Activated T-cell treated with anti-CD3 and anti-CD28 coated beads, Interleukin-2, amount 50 U/mL, for 72 hours (primary cell): ENCODE results near the gene CHST7. TPM values are rescaled to one million over a fixed set of nuclear protein-coding genes. Genes with fewer than 3 reads are reported as not detected.

Experiments used
- ATAC-seq, 2 donors: fragments of 150-1000 bp; cut with Tn5 transposase; replicated peaks in 1 of 2; 2 replicates each; pipeline ENCODE4 v1.10.0; 2021; ENCODE audit warnings: moderate library complexity in 2 of 2, mild to moderate bottlenecking in 1 of 2
- DNase-seq, 2 donors: peaks; one replicate each; pipeline ENCODE4 v3.0.0; 2021 to 2022; ENCODE audit warnings: mixed read lengths in 1 of 2
- H3K27ac Mint-ChIP-seq: one replicate; pipeline ENCODE4 v1.8.0; 2022; ENCODE audit warnings: mild to moderate bottlenecking, moderate library complexity, mixed read lengths
- H3K27me3 Mint-ChIP-seq: one replicate; pipeline ENCODE4 v1.8.0; 2022; ENCODE audit warnings: low read depth, mixed read lengths
- H3K36me3 Mint-ChIP-seq, 2 donors: one replicate each; pipeline ENCODE4 v1.8.0; 2022; ENCODE audit warnings: mixed read lengths in 2 of 2, mild to moderate bottlenecking in 1 of 2; ENCODE audit not compliant: insufficient read depth in 2 of 2
- H3K4me1 Mint-ChIP-seq: one replicate; pipeline ENCODE4 v1.8.0; 2022; ENCODE audit warnings: low read depth, mixed read lengths
- H3K4me3 Mint-ChIP-seq, 2 donors: one replicate each; pipeline ENCODE4 v1.8.0; 2022; ENCODE audit warnings: mild to moderate bottlenecking in 2 of 2, mixed read lengths in 2 of 2, moderate library complexity in 2 of 2
- H3K9me3 Mint-ChIP-seq, 2 donors: one replicate each; pipeline ENCODE4 v1.8.0; 2022; ENCODE audit warnings: mixed read lengths in 2 of 2
- total RNA-seq, 2 donors: library from RNA; stranded (reverse); gene quantifications; one replicate each; pipeline ENCODE4 v1.2.3, GENCODE V29; 2022

The CHST7 gene
- total RNA-seq, 2 donors from 2014 or later, result 3.5 to 6.7 TPM

GRCh38 chrX:46577221-46578005, 3.8 kb downstream of the CHST7 start:
- Mint-ChIP-seq H3K27me3 (peaks cover 8% of the 10 kb centered on the region), H3K4me3 (peak overlapping the region; percentile 70 to 86), H3K27ac (peak overlapping the region; percentile 73), H3K9me3 (no peaks in the 10 kb centered on the region), H3K4me1 (peaks cover 39% of the 10 kb centered on the region), H3K36me3 (peaks cover 0 to 5% of the 10 kb centered on the region in 2 donors)
- no peak for ATAC-seq
- DNase-seq, result no peak

DNA sequence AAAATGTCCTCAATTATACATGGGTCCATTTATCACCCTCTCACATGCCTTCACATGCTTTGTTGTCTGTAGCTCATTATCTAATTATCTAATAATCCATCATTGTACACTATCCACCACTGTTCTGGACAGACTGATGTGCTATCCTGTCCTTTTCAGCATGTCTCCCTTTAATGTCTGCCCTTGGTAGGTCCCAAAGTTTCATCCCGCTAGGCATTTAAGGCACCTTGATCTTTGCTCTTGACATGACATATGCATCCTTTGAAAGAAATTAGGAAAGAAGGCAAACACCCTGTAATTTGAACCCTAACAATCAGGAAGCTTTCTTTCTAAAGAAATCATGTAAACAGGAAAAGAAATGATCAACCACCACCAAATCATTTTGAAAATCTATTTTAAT, 5.7 kb downstream of the CHST7 start:
- peaks cover 34% of the 10 kb centered on the region for H3K4me1 Mint-ChIP-seq
- peak overlapping the region; percentile 69 for H3K27ac Mint-ChIP-seq
- no peak for ATAC-seq
- no peak for DNase-seq
- H3K27me3 Mint-ChIP-seq, result peaks cover 14% of the 10 kb centered on the region
- H3K9me3 Mint-ChIP-seq, result no peaks in the 10 kb centered on the region
- peaks cover 0 to 5% of the 10 kb centered on the region in 2 donors for H3K36me3 Mint-ChIP-seq
- peak overlapping the region in 1 of 2 donors; percentile 42 for H3K4me3 Mint-ChIP-seq

GRCh38 chrX:46580613-46581012, 7.0 kb downstream of the CHST7 start:
- peaks cover 14% of the 10 kb centered on the region for H3K27me3 Mint-ChIP-seq
- H3K27ac Mint-ChIP-seq, result no peak overlapping the region
- no peak for ATAC-seq
- H3K4me3 Mint-ChIP-seq, result no peak overlapping the region
- no peak for DNase-seq
- H3K9me3 Mint-ChIP-seq, result no peaks in the 10 kb centered on the region
- peaks cover 34% of the 10 kb centered on the region for H3K4me1 Mint-ChIP-seq
- H3K36me3 Mint-ChIP-seq, result peaks cover 0 to 5% of the 10 kb centered on the region in 2 donors

DNA sequence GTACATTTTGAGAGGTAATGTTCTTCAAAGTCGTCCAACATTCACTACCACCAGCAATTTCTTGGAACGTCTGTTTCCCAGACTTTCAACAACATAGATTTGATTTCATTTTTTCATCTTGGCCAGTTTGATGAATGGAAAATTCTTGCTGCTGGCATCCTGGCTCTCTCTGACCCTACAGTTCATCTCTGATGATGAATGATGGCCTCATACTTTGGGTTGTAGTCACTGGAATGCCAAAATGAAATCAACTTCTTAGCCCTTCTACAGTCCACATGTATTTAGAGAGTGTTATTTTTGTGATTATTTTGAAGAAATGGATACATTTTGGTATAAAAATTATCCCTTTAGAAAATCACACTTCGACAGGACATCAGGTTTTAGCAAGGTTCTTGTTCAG, 8.8 kb downstream of the CHST7 start:
- DNase-seq (no peak), ATAC-seq (no peak)
- Mint-ChIP-seq H3K27me3 (peaks cover 6% of the 10 kb centered on the region), H3K27ac (peak overlapping the region; percentile 57), H3K4me1 (peaks cover 25% of the 10 kb centered on the region), H3K4me3 (peak overlapping the region in 1 of 2 donors; percentile 41), H3K36me3 (peaks cover 0 to 5% of the 10 kb centered on the region in 2 donors), H3K9me3 (no peaks in the 10 kb centered on the region)

GRCh38 chrX:46582966-46583365, 9.4 kb downstream of the CHST7 start:
- H3K27me3 Mint-ChIP-seq, result peaks cover 6% of the 10 kb centered on the region
- H3K27ac Mint-ChIP-seq, result peak overlapping the region; percentile 15

DNA sequence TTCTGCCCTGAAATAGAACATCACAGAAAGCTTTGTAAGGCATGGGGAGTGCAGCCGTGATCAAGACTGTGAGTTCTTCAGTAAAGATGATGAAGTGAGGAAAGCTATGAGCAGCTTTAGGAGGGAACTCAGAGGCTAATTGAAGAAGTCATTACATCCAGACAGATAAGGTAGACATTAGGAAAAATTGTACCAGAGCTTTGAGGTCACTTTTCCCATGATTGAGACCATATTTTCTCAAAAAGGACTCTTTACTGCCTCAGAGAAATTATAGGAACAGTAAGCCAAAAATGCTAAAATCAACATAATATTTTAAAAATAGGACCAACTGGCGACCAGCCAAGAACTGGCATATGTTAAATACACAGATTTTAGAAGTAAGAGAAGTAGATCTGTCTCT, 11.2 kb downstream of the CHST7 start:
- H3K27ac Mint-ChIP-seq, result no peak overlapping the region
- no peaks in the 10 kb centered on the region for H3K9me3 Mint-ChIP-seq
- DNase-seq (no peak), ATAC-seq (no peak)
- H3K36me3 Mint-ChIP-seq, result no peaks in the 10 kb centered on the region
- peaks cover 32% of the 10 kb centered on the region for H3K4me1 Mint-ChIP-seq
- peaks cover 6% of the 10 kb centered on the region for H3K27me3 Mint-ChIP-seq
- no peak overlapping the region for H3K4me3 Mint-ChIP-seq

More at GRCh38 chrX:46582966-46583365, 9.4 kb downstream of the CHST7 start:
- Mint-ChIP-seq H3K4me1 (peaks cover 27% of the 10 kb centered on the region), H3K4me3 (peak overlapping the region in 1 of 2 donors; percentile 41), H3K9me3 (no peaks in the 10 kb centered on the region), H3K36me3 (peaks cover 0 to 5% of the 10 kb centered on the region in 2 donors)
- ATAC-seq (no peak), DNase-seq (no peak)

DNA sequence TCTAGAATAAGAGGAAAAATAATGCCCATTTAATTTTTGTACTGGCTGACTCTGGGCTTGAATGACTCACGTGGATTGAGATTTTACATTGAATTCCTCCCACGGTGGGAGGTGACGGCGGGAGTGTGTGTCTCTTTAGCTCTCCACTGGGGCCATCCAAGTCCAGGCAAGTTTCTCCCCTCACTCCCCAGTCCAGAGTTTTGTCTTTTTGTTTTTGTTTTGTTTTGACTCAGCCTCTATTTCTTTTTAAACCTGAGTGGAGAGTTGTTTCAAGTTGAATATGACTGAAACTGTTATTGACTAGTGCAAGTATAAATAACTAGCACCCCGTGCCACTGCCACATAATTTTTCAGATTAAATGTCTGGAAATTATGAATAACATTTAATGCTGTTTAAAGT, 13.6 kb downstream of the CHST7 start:
- Mint-ChIP-seq H3K27ac (peak overlapping the region; percentile 41), H3K27me3 (peaks cover 6% of the 10 kb centered on the region), H3K4me1 (peaks cover 35% of the 10 kb centered on the region), H3K36me3 (no peaks in the 10 kb centered on the region), H3K4me3 (peak overlapping the region; percentile 71 to 88), H3K9me3 (no peaks in the 10 kb centered on the region)
- DNase-seq (peak; percentile 15 to 35), ATAC-seq (peak; percentile 82 to 88)

GRCh38 chrX:46587753-46588171, 14.2 kb downstream of the CHST7 start:
- H3K27ac Mint-ChIP-seq, result peak overlapping the region; percentile 85
- H3K36me3 Mint-ChIP-seq, result no peaks in the 10 kb centered on the region
- H3K9me3 Mint-ChIP-seq, result no peaks in the 10 kb centered on the region
- H3K27me3 Mint-ChIP-seq, result peaks cover 6% of the 10 kb centered on the region
- peak; percentile 18 to 37 for ATAC-seq
- peak overlapping the region; percentile 71 to 88 for H3K4me3 Mint-ChIP-seq
- H3K4me1 Mint-ChIP-seq, result peaks cover 35% of the 10 kb centered on the region
- DNase-seq, result no peak

- H3K36me3 Mint-ChIP-seq, result no peaks in the 10 kb centered on the region
- ATAC-seq (peak; percentile 42 to 59), DNase-seq (peak; percentile 48)
- H3K27me3 Mint-ChIP-seq, result peaks cover 6% of the 10 kb centered on the region
- H3K4me1 Mint-ChIP-seq, result peaks cover 35% of the 10 kb centered on the region
- peak overlapping the region; percentile 85 for H3K27ac Mint-ChIP-seq
- no peaks in the 10 kb centered on the region for H3K9me3 Mint-ChIP-seq
- peak overlapping the region; percentile 71 to 88 for H3K4me3 Mint-ChIP-seq
These were observed 14.7 kb downstream of the CHST7 start for GRCh38 chrX:46588263-46588662.

DNA sequence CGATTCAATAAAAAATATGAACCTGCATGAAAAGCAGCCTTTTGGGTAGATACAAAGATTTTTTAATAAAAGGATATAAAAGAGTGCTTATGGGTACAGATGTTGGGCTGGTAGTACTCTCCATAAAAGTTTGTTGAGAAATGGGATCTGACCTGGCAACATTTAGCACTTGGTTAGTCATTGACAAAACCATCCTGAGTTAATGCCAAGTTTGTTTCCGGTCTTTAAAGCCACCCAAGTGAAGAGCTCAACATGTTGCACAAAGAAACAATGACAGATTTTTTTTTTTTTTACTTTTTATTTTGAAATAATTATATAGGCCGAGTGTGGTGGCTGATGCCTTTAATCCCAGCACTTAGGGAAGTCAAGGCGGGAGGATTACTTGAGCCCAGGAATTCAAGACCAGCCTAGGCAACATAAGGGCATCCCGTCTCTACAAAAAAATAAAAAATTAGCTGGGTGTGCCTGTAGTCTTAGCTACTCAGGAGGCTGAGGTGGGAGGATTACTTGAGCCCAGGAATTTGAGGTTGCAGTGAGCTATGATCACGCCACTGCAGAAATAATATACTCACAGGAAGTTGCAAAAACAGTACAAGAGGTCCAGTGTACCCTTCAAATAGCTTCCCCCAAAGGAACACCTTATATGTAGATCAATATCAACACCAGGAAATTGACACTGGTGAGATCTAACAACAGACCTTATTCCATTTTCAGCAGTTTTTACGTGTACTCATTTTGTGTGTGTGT, 16.6 kb downstream of the CHST7 start:
- peaks cover 7% of the 10 kb centered on the region for H3K27me3 Mint-ChIP-seq
- no peaks in the 10 kb centered on the region for H3K36me3 Mint-ChIP-seq
- no peak overlapping the region for H3K27ac Mint-ChIP-seq

GRCh38 chrX:46595084-46595483, 21.5 kb downstream of the CHST7 start:
- Mint-ChIP-seq H3K4me1 (peaks cover 8% of the 10 kb centered on the region), H3K36me3 (no peaks in the 10 kb centered on the region), H3K27ac (peak overlapping the region; percentile 42), H3K4me3 (no peak overlapping the region), H3K9me3 (no peaks in the 10 kb centered on the region), H3K27me3 (peaks cover 18% of the 10 kb centered on the region)
- ATAC-seq (no peak), DNase-seq (no peak)

More for the DNA sequence above, 16.6 kb downstream of the CHST7 start:
- no peaks in the 10 kb centered on the region for H3K9me3 Mint-ChIP-seq
- H3K4me1 Mint-ChIP-seq, result peaks cover 35% of the 10 kb centered on the region
- no peak for DNase-seq
- peak overlapping the region in 1 of 2 donors; percentile 37 for H3K4me3 Mint-ChIP-seq
- no peak for ATAC-seq

GRCh38 chrX:46597208-46597607, 23.6 kb downstream of the CHST7 start:
- Mint-ChIP-seq H3K27me3 (peaks cover 19% of the 10 kb centered on the region), H3K27ac (no peak overlapping the region), H3K36me3 (no peaks in the 10 kb centered on the region), H3K4me1 (peaks cover 8% of the 10 kb centered on the region), H3K4me3 (no peak overlapping the region), H3K9me3 (no peaks in the 10 kb centered on the region)
- ATAC-seq (no peak), DNase-seq (no peak)

DNA sequence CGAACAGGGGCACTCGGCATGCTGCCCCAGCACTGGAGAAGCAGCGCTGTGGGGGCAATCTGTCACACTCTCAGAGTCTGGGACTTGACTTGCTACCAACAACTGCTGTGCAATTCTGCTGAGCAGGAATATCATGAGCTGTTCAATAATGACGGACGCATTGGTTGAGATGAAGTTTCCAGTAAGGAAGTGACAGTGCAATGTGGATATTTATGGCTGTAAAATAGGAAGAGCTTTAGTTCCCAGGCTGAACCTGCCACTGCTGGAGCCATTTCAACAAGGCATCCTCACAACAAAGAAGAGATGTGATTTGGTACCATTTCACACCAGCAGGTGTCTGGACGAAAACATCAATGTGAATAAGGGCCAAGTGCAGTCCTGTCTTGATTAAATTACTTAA, 24.2 kb downstream of the CHST7 start:
- H3K36me3 Mint-ChIP-seq, result no peaks in the 10 kb centered on the region
- H3K4me3 Mint-ChIP-seq, result no peak overlapping the region
- no peak overlapping the region for H3K27ac Mint-ChIP-seq
- H3K9me3 Mint-ChIP-seq, result no peaks in the 10 kb centered on the region
- H3K4me1 Mint-ChIP-seq, result peaks cover 8% of the 10 kb centered on the region
- ATAC-seq, result no peak
- H3K27me3 Mint-ChIP-seq, result peaks cover 24% of the 10 kb centered on the region
- DNase-seq, result no peak
